ENCODE data around the gene APBA2.

The APBA2 gene

GRCh38 chr15:28922707-28923012 is 36.9 kb downstream of the APBA2 start:
- H3K27me3 ChIP-seq (ENCODE audit: control insufficient read depth, insufficient read depth, low read length): no peaks in the 10 kb centered on the region
- no CpG with 5 or more reads among the region's 5 CpGs for WGBS (ENCODE audit: insufficient coverage, insufficient read length)
- H3K4me1 ChIP-seq (ENCODE audit: control insufficient read depth, insufficient read depth, low read length): peaks cover 5% of the 10 kb centered on the region

DNA sequence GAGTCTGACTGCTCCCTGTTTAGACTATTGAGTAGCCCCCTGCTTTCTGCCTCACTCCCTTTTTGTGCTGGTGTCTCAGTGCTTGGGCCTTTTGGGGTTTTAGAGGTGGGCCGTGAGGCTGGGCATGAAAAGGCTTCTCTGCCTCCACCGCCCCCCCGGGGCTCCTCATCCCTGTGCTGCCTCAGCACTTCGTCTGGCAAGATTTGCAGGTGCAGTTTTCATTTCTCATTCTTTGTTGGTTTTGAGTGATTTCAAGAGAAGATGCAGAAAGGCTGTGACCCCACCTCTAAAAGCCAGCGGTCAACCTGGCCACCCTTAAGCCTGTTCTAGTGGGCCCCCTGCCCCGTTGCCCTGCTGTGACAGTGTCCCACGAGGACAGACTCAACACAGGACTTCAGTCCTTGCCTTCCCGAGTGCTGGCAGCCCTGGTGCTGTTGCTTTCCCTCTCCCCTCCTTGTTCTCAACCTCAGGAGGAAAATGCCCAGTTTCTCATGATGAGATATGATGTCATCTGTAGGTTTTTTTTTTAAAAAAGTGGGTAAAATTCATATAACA is 38.0 kb downstream of the APBA2 start:
- WGBS (ENCODE audit: insufficient coverage, insufficient read length): no CpG with 5 or more reads among the region's 8 CpGs
- no peaks in the 10 kb centered on the region for H3K27me3 ChIP-seq (ENCODE audit: control insufficient read depth, insufficient read depth, low read length)
- no peaks in the 10 kb centered on the region for H3K36me3 ChIP-seq (ENCODE audit: control insufficient read depth, insufficient read depth, low read length)
- H3K9me3 ChIP-seq (ENCODE audit: control insufficient read depth, insufficient read depth, low read length): no peaks in the 10 kb centered on the region
- H3K27ac ChIP-seq (ENCODE audit: low read length): no peak overlapping the region
- DNase-seq (ENCODE audit: low read depth, low spot score): no peak
- H3K4me1 ChIP-seq (ENCODE audit: control insufficient read depth, insufficient read depth, low read length): no peaks in the 10 kb centered on the region; the same call in 1 of the 2 replicates
- H3K4me3 ChIP-seq (ENCODE audit: low read length): no peak overlapping the region

More at GRCh38 chr15:28922707-28923012, 36.9 kb downstream of the APBA2 start:
- Histone ChIP-seq H3K4me3 (ENCODE audit: low read length) (no peak overlapping the region), H3K27ac (ENCODE audit: low read length) (no peak overlapping the region), H3K36me3 (ENCODE audit: control insufficient read depth, insufficient read depth, low read length) (no peaks in the 10 kb centered on the region), H3K9me3 (ENCODE audit: control insufficient read depth, insufficient read depth, low read length) (no peaks in the 10 kb centered on the region)
- DNase-seq (ENCODE audit: low read depth, low spot score): no peak

GRCh38 chr15:28927043-28927442 is 41.3 kb downstream of the APBA2 start:
- no peak overlapping the region for H3K4me3 ChIP-seq (ENCODE audit: low read length)
- H3K27me3 ChIP-seq (ENCODE audit: control insufficient read depth, insufficient read depth, low read length): no peaks in the 10 kb centered on the region
- DNase-seq (ENCODE audit: low read depth, low spot score): no peak
- no peaks in the 10 kb centered on the region for H3K9me3 ChIP-seq (ENCODE audit: control insufficient read depth, insufficient read depth, low read length)
- H3K4me1 ChIP-seq (ENCODE audit: control insufficient read depth, insufficient read depth, low read length): no peaks in the 10 kb centered on the region
- no peak overlapping the region for H3K27ac ChIP-seq (ENCODE audit: low read length)
- no CpG with 5 or more reads among the region's 5 CpGs for WGBS (ENCODE audit: insufficient coverage, insufficient read length)
- no peaks in the 10 kb centered on the region for H3K36me3 ChIP-seq (ENCODE audit: control insufficient read depth, insufficient read depth, low read length)

DNA sequence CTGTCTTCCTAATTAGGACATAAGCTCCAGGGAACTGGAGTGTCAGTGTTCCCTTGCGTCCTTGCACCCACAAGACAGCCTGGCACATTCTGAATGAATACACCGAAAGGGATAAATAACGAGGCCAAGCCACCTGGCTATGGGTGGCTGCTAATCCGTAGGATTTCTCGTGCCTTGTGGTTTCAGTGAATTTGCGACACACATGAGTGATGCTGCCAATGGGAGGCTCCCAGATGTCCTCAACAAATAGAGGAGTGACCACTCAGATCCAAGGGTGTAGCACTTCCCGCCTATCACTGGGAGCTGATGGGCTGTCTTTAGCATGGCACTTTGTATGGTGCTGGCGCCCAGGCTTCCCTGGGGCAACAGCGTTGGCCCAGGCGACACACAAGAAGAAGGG is 43.4 kb downstream of the APBA2 start:
- no CpG with 5 or more reads among the region's 10 CpGs for WGBS (ENCODE audit: insufficient coverage, insufficient read length)
- Histone ChIP-seq H3K4me3 (ENCODE audit: low read length) (no peak overlapping the region), H3K27ac (ENCODE audit: low read length) (no peak overlapping the region), H3K36me3 (ENCODE audit: control insufficient read depth, insufficient read depth, low read length) (no peaks in the 10 kb centered on the region), H3K4me1 (ENCODE audit: control insufficient read depth, insufficient read depth, low read length) (no peaks in the 10 kb centered on the region), H3K9me3 (ENCODE audit: control insufficient read depth, insufficient read depth, low read length) (no peaks in the 10 kb centered on the region), H3K27me3 (ENCODE audit: control insufficient read depth, insufficient read depth, low read length) (no peaks in the 10 kb centered on the region)
- no peak for DNase-seq (ENCODE audit: low read depth, low spot score)

- DNase-seq (ENCODE audit: low read depth, low spot score): no peak
- Histone ChIP-seq H3K4me3 (ENCODE audit: low read length) (no peak overlapping the region), H3K4me1 (ENCODE audit: control insufficient read depth, insufficient read depth, low read length) (no peaks in the 10 kb centered on the region), H3K27ac (ENCODE audit: low read length) (no peak overlapping the region), H3K36me3 (ENCODE audit: control insufficient read depth, insufficient read depth, low read length) (no peaks in the 10 kb centered on the region), H3K9me3 (ENCODE audit: control insufficient read depth, insufficient read depth, low read length) (no peaks in the 10 kb centered on the region), H3K27me3 (ENCODE audit: control insufficient read depth, insufficient read depth, low read length) (no peaks in the 10 kb centered on the region)
- WGBS (ENCODE audit: insufficient coverage, insufficient read length): no CpG with 5 or more reads among the region's 6 CpGs
These were observed 44.2 kb downstream of the APBA2 start for GRCh38 chr15:28930011-28930410.

- Histone ChIP-seq H3K27me3 (ENCODE audit: control insufficient read depth, insufficient read depth, low read length) (no peaks in the 10 kb centered on the region), H3K9me3 (ENCODE audit: control insufficient read depth, insufficient read depth, low read length) (no peaks in the 10 kb centered on the region)
- WGBS (ENCODE audit: insufficient coverage, insufficient read length): no CpG with 5 or more reads among the region's 16 CpGs
These were observed 44.9 kb downstream of the APBA2 start for GRCh38 chr15:28930476-28931291.

DNA sequence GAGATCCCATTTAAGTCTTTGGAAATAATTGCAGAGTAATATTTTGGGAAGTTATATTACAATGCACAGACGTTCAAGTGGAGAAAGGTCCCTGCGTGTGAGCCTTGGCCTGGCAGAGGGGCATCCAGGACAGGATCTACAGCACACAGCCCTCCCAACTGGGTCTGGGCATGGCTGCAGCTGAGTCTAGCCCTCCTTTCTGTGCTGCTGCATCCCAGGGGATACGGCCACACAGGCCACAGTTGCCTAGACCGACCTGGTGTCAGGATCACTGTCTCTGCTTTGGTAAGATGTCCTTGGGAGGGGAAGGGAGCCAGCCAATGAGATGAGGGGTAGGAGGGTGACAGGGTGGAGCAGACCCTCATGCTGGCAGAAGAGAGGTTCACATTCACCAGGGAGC is 46.1 kb downstream of the APBA2 start:
- Histone ChIP-seq H3K27me3 (ENCODE audit: control insufficient read depth, insufficient read depth, low read length) (no peaks in the 10 kb centered on the region), H3K4me1 (ENCODE audit: control insufficient read depth, insufficient read depth, low read length) (0 out of 2 replicates have a peak, but pooled peaks cover 4% of the 10 kb centered on the region), H3K27ac (ENCODE audit: low read length) (no peak overlapping the region), H3K36me3 (ENCODE audit: control insufficient read depth, insufficient read depth, low read length) (no peaks in the 10 kb centered on the region; the same call in 1 of the 2 replicates), H3K9me3 (ENCODE audit: control insufficient read depth, insufficient read depth, low read length) (no peaks in the 10 kb centered on the region), H3K4me3 (ENCODE audit: low read length) (no peak overlapping the region)
- no peak for DNase-seq (ENCODE audit: low read depth, low spot score)
- no CpG with 5 or more reads among the region's 4 CpGs for WGBS (ENCODE audit: insufficient coverage, insufficient read length)

More at GRCh38 chr15:28930476-28931291, 44.9 kb downstream of the APBA2 start:
- Histone ChIP-seq H3K27ac (ENCODE audit: low read length) (no peak overlapping the region), H3K4me1 (ENCODE audit: control insufficient read depth, insufficient read depth, low read length) (no peaks in the 10 kb centered on the region), H3K36me3 (ENCODE audit: control insufficient read depth, insufficient read depth, low read length) (no peaks in the 10 kb centered on the region), H3K4me3 (ENCODE audit: low read length) (no peak overlapping the region)
- no peak for DNase-seq (ENCODE audit: low read depth, low spot score)

- H3K27ac ChIP-seq (ENCODE audit: low read length): no peak overlapping the region
- no peak for DNase-seq (ENCODE audit: low read depth, low spot score)
- H3K9me3 ChIP-seq (ENCODE audit: control insufficient read depth, insufficient read depth, low read length): no peaks in the 10 kb centered on the region
- H3K36me3 ChIP-seq (ENCODE audit: control insufficient read depth, insufficient read depth, low read length): no peaks in the 10 kb centered on the region; the same call in 1 of the 2 replicates
- peaks cover 4% of the 10 kb centered on the region; the same call in 1 of the 2 replicates for H3K4me1 ChIP-seq (ENCODE audit: control insufficient read depth, insufficient read depth, low read length)
- H3K27me3 ChIP-seq (ENCODE audit: control insufficient read depth, insufficient read depth, low read length): no peaks in the 10 kb centered on the region
- no peak overlapping the region for H3K4me3 ChIP-seq (ENCODE audit: low read length)
- WGBS (ENCODE audit: insufficient coverage, insufficient read length): no CpG with 5 or more reads among the region's 4 CpGs
These were observed 46.6 kb downstream of the APBA2 start for GRCh38 chr15:28932361-28932760.

GRCh38 chr15:28933710-28934445 is 48.1 kb downstream of the APBA2 start:
- Histone ChIP-seq H3K27ac (ENCODE audit: low read length) (no peak overlapping the region), H3K9me3 (ENCODE audit: control insufficient read depth, insufficient read depth, low read length) (no peaks in the 10 kb centered on the region), H3K4me3 (ENCODE audit: low read length) (no peak overlapping the region), H3K36me3 (ENCODE audit: control insufficient read depth, insufficient read depth, low read length) (no peaks in the 10 kb centered on the region; the same call in 1 of the 2 replicates), H3K4me1 (ENCODE audit: control insufficient read depth, insufficient read depth, low read length) (peaks cover 4% of the 10 kb centered on the region; the same call in 1 of the 2 replicates), H3K27me3 (ENCODE audit: control insufficient read depth, insufficient read depth, low read length) (no peaks in the 10 kb centered on the region)
- WGBS (ENCODE audit: insufficient coverage, insufficient read length): no CpG with 5 or more reads among the region's 9 CpGs
- no peak for DNase-seq (ENCODE audit: low read depth, low spot score)

- Histone ChIP-seq H3K4me3 (ENCODE audit: low read length) (no peak overlapping the region), H3K27ac (ENCODE audit: low read length) (no peak overlapping the region), H3K9me3 (ENCODE audit: control insufficient read depth, insufficient read depth, low read length) (no peaks in the 10 kb centered on the region), H3K36me3 (ENCODE audit: control insufficient read depth, insufficient read depth, low read length) (no peaks in the 10 kb centered on the region; the same call in 1 of the 2 replicates), H3K4me1 (ENCODE audit: control insufficient read depth, insufficient read depth, low read length) (peaks cover 4% of the 10 kb centered on the region; the same call in 1 of the 2 replicates), H3K27me3 (ENCODE audit: control insufficient read depth, insufficient read depth, low read length) (no peaks in the 10 kb centered on the region)
- DNase-seq (ENCODE audit: low read depth, low spot score): no peak
- WGBS (ENCODE audit: insufficient coverage, insufficient read length): no CpG with 5 or more reads among the region's 6 CpGs
These were observed 48.9 kb downstream of the APBA2 start for GRCh38 chr15:28934645-28935044.

All from iPS DF 6.9 (cell line).